Activated CD4-positive, alpha-beta memory T cell treated with anti-CD3 and anti-CD28 coated beads for 36 hours (primary cell): ENCODE data around the gene SNORC. TPM values are rescaled to one million over a fixed set of nuclear protein-coding genes. Genes with fewer than 3 reads are reported as not detected.
"Not testable (repeated sequence)": the region's sequence is repeated elsewhere in the genome, so short reads cannot be mapped to it uniquely, and the experiment has no call there.

ENCODE experiments used
- CTCF ChIA-PET: fragments of 350-600 bp; sonication (Branson Sonifier 250); formaldehyde crosslinking; loops from one replicate; lab custom pipeline; 2021; ENCODE audit warnings: antibody characterized with exemption, inconsistent platforms; lab: Charles Lee
- POLR2A ChIA-PET: fragments of 350-600 bp; sonication (Branson Sonifier 250); formaldehyde crosslinking; loops from one replicate; lab custom pipeline; 2021; ENCODE audit warnings: antibody characterized with exemption; lab: Charles Lee
- DNase-seq: peaks from one replicate; pipeline ENCODE4 v3.0.0-alpha.2; 2020
- H3K27ac Mint-ChIP-seq: one replicate; pipeline ENCODE4 v1.8.0; 2021; ENCODE audit warnings: mixed read lengths
- H3K27me3 Mint-ChIP-seq: one replicate; pipeline ENCODE4 v1.8.0; 2021; ENCODE audit warnings: mixed read lengths
- H3K36me3 Mint-ChIP-seq: one replicate; pipeline ENCODE4 v1.8.0; 2021; ENCODE audit warnings: mixed read lengths
- H3K4me1 Mint-ChIP-seq: one replicate; pipeline ENCODE4 v1.8.0; 2021; ENCODE audit warnings: low read depth, mixed read lengths
- H3K4me3 Mint-ChIP-seq: one replicate; pipeline ENCODE4 v1.8.0; 2021; ENCODE audit warnings: mild to moderate bottlenecking, mixed read lengths
- H3K9me3 Mint-ChIP-seq: one replicate; pipeline ENCODE4 v1.8.0; 2021; ENCODE audit warnings: mixed read lengths
- intact Hi-C: fragments of 100-400 bp; cut with micrococcal nuclease; formaldehyde crosslinking; loops from one replicate; pipeline ENCODE4 v1.15.1; 2023
- total RNA-seq, 2 experiments: library from RNA; stranded (reverse); gene quantifications; one replicate each; pipeline ENCODE4 v1.2.3, GENCODE V29; 2021

Gene SNORC
- total RNA-seq, 2 experiments from 2014 or later, result 0.85 to 1.7 TPM

- ChIA-PET CTCF (no interaction called here), POLR2A (interaction anchor here (0.7 kb wide), 1 partner anchor 159 kb away, joined by 3 read pairs; the partner anchor contains the start of gene INPP5D)
- no peak overlapping the region for H3K4me3 Mint-ChIP-seq
- no peak for DNase-seq
- no peaks in the 10 kb centered on the region for H3K36me3 Mint-ChIP-seq
- intact Hi-C loops, result no loop called here
- H3K9me3 Mint-ChIP-seq, result no peaks in the 10 kb centered on the region
- H3K4me1 Mint-ChIP-seq, result peaks cover 15% of the 10 kb centered on the region
- no peaks in the 10 kb centered on the region for H3K27me3 Mint-ChIP-seq
- no peak overlapping the region for H3K27ac Mint-ChIP-seq
Measured at GRCh38 chr2:232900811-232901735, 31.0 kb downstream of the SNORC start.

- Mint-ChIP-seq H3K27ac (no peak overlapping the region), H3K27me3 (no peaks in the 10 kb centered on the region), H3K36me3 (no peaks in the 10 kb centered on the region), H3K4me3 (no peak overlapping the region), H3K4me1 (peaks cover 13% of the 10 kb centered on the region), H3K9me3 (no peaks in the 10 kb centered on the region)
- POLR2A ChIA-PET, result interaction anchor here (0.7 kb wide), 1 partner anchor 158 kb away, joined by 3 read pairs; the partner anchor contains the start of gene INPP5D
- peak; percentile 79 for DNase-seq
- CTCF ChIA-PET, result no interaction called here
- intact Hi-C loops, result no loop called here
Measured at GRCh38 chr2:232901736-232902578, 31.9 kb downstream of the SNORC start.

GRCh38 chr2:232903989-232904388 is 33.9 kb downstream of the SNORC start:
- Mint-ChIP-seq H3K4me3 (no peak overlapping the region), H3K9me3 (no peaks in the 10 kb centered on the region), H3K27me3 (peaks cover 2% of the 10 kb centered on the region), H3K36me3 (no peaks in the 10 kb centered on the region), H3K27ac (no peak overlapping the region), H3K4me1 (peaks cover 9% of the 10 kb centered on the region)
- ChIA-PET CTCF (no interaction called here), POLR2A (no interaction called here)
- intact Hi-C loops, result no loop called here
- no peak for DNase-seq

DNA sequence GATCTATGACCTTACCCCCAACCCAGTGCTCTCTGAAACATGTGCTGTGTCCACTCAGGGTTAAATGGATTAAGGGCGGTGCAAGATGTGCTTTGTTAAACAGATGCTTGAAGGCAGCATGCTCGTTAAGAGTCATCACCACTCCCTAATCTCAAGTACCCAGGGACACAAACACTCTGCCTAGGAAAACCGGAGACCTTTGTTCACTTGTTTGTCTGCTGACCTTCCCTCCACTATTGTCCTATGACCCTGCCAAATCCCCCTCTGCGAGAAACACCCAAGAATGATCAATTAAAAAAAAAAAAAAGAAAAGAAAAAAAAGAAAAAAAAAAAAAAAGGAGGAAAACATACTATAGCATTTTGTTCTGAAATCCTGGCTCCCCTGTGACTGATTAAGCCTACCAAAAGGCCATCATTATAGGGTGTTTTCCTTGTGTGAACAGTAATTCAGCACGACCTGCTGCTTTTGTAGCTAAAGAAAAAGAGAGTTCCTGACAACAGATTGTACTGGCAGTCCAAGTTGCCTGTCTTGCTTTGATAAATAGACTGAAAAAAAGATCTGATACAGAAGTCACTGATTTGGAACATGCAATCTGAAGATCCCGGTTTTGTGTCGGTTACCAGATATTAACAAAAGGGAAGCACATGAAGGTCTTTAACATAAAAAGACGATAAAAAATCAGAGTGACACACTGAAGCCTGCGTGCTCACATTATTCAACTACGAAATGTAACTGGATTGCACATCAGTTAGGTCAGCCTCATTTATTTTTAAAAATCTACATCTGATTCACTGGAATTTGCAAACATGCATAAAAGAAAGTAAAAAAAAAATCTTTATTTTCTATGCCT is 37.0 kb downstream of the SNORC start:
- DNase-seq, H3K27ac Mint-ChIP-seq, intact Hi-C loops, H3K4me3 Mint-ChIP-seq, CTCF ChIA-PET, H3K4me1 Mint-ChIP-seq, H3K36me3 Mint-ChIP-seq, POLR2A ChIA-PET: not testable (repeated sequence)
- Mint-ChIP-seq H3K27me3 (peaks cover 19% of the 10 kb centered on the region), H3K9me3 (peaks cover 18% of the 10 kb centered on the region)

DNA sequence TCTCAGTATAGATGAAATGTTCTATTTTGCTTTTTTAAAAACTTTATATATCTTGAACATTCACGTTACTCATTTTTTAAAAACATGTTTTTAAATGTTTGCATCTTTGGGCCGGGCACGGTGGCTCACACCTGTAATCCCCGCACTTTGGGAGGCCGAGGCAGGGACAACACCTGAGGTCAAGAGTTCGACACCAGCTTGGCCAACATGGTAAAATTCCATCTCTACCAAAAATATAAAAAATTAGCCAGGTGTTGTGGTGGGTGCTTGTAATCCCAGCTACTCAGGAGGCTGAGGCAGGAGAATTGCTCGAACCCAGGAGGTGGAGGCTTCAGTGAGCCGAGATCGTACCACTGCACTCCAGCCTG is 37.6 kb downstream of the SNORC start:
- H3K4me1 Mint-ChIP-seq, H3K36me3 Mint-ChIP-seq, CTCF ChIA-PET, intact Hi-C loops, H3K4me3 Mint-ChIP-seq, POLR2A ChIA-PET, DNase-seq, H3K27ac Mint-ChIP-seq: not testable (repeated sequence)
- peaks cover 19% of the 10 kb centered on the region for H3K27me3 Mint-ChIP-seq
- peaks cover 22% of the 10 kb centered on the region for H3K9me3 Mint-ChIP-seq

GRCh38 chr2:232908695-232909094 is 38.6 kb downstream of the SNORC start:
- H3K9me3 Mint-ChIP-seq, result peaks cover 26% of the 10 kb centered on the region
- no peak for DNase-seq
- H3K4me1 Mint-ChIP-seq, result no peaks in the 10 kb centered on the region
- no peak overlapping the region for H3K27ac Mint-ChIP-seq
- no peak overlapping the region for H3K4me3 Mint-ChIP-seq
- POLR2A ChIA-PET, result no interaction called here
- intact Hi-C loops, result no loop called here
- H3K36me3 Mint-ChIP-seq, result peaks cover 5% of the 10 kb centered on the region
- CTCF ChIA-PET, result interaction anchor here (0.7 kb wide), 1 partner anchor 341 kb away, joined by 3 read pairs; no protein-coding TSS in a partner anchor
- peaks cover 24% of the 10 kb centered on the region for H3K27me3 Mint-ChIP-seq

DNA sequence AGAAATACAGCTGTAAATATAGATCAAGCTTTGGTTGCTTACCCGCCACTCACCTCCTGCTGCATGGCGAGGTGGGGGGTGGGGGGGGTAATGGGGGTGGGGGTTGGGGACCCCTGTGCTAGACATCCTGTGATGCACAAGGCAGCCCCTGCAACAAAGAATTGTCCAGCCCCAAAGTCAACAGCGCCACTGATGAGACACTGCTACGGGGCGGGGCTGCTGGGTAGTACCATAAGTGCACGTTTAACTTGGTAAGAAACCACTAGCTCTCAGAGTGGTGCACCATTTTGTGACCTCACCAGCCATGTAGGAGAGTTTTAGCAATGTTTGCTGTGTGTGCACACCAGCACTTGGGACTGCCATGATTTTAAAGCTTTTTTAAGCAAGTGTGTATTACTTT is 40.3 kb downstream of the SNORC start:
- CTCF ChIA-PET, result no interaction called here
- H3K27me3 Mint-ChIP-seq, result peaks cover 31% of the 10 kb centered on the region

GRCh38 chr2:232911712-232912277 is 41.7 kb downstream of the SNORC start:
- H3K36me3 Mint-ChIP-seq, result peaks cover 5% of the 10 kb centered on the region
- POLR2A ChIA-PET, result no interaction called here
- intact Hi-C loops, result no loop called here
- no peak for DNase-seq
- H3K4me3 Mint-ChIP-seq, result no peak overlapping the region
- H3K9me3 Mint-ChIP-seq, result peaks cover 26% of the 10 kb centered on the region
- CTCF ChIA-PET, result no interaction called here
- H3K4me1 Mint-ChIP-seq, result no peaks in the 10 kb centered on the region
- no peak overlapping the region for H3K27ac Mint-ChIP-seq
- peaks cover 36% of the 10 kb centered on the region for H3K27me3 Mint-ChIP-seq

More for the DNA sequence above, 40.3 kb downstream of the SNORC start:
- DNase-seq, result no peak
- Mint-ChIP-seq H3K9me3 (peaks cover 26% of the 10 kb centered on the region), H3K27ac (no peak overlapping the region), H3K36me3 (peaks cover 5% of the 10 kb centered on the region), H3K4me1 (no peaks in the 10 kb centered on the region), H3K4me3 (no peak overlapping the region)
- POLR2A ChIA-PET, result no interaction called here
- intact Hi-C loops, result no loop called here

- H3K36me3 Mint-ChIP-seq, result peaks cover 5% of the 10 kb centered on the region
- no peak overlapping the region for H3K27ac Mint-ChIP-seq
- CTCF ChIA-PET, result interaction anchor here (0.6 kb wide), 1 partner anchor 409 kb away, joined by 4 read pairs; no protein-coding TSS in a partner anchor
- peaks cover 26% of the 10 kb centered on the region for H3K9me3 Mint-ChIP-seq
- H3K27me3 Mint-ChIP-seq, result peaks cover 39% of the 10 kb centered on the region
- H3K4me1 Mint-ChIP-seq, result no peaks in the 10 kb centered on the region
- no peak for DNase-seq
- intact Hi-C loops, result no loop called here
- no peak overlapping the region for H3K4me3 Mint-ChIP-seq
- POLR2A ChIA-PET, result no interaction called here
Measured at GRCh38 chr2:232913903-232914302, 43.8 kb downstream of the SNORC start.

DNA sequence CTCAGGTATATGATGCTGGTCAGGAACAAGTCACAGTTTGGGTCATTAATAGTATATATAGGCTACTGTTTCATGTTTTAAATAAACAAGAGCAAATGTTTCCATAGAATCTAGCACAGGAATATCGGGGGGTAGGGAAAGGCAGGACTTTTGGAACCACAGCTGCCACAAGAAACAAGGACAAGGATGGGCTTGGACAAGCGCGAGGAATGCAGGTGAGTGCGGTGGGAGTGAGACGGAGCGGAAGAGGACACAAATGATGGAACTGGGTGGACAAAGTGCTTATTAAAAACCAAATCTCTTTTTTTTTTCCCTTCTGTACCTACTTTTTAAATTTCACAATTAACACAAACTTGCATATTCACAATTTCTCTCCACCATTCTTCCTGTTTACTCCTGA is 49.1 kb downstream of the SNORC start:
- POLR2A ChIA-PET, result no interaction called here

GRCh38 chr2:232920055-232920454 is 50.0 kb downstream of the SNORC start:
- DNase-seq, result no peak
- Mint-ChIP-seq H3K36me3 (no peaks in the 10 kb centered on the region), H3K4me3 (no peak overlapping the region), H3K9me3 (no peaks in the 10 kb centered on the region), H3K27me3 (peaks cover 31% of the 10 kb centered on the region), H3K4me1 (no peaks in the 10 kb centered on the region), H3K27ac (no peak overlapping the region)
- intact Hi-C loops, result no loop called here
- ChIA-PET CTCF (no interaction called here), POLR2A (no interaction called here)

More for the DNA sequence above, 49.1 kb downstream of the SNORC start:
- Mint-ChIP-seq H3K36me3 (no peaks in the 10 kb centered on the region), H3K27ac (no peak overlapping the region), H3K27me3 (peaks cover 26% of the 10 kb centered on the region), H3K4me3 (no peak overlapping the region), H3K9me3 (no peaks in the 10 kb centered on the region), H3K4me1 (no peaks in the 10 kb centered on the region)
- CTCF ChIA-PET, result no interaction called here
- no peak for DNase-seq
- intact Hi-C loops, result no loop called here
